ENCODE measurements around the gene TBC1D1.

- TF ChIP-seq POLR2AphosphoS5 (IDR thresholded peaks at IDR 0.05; ENCODE audit: low read depth) = no peak
- TF ChIP-seq CTCF (conservative IDR thresholded peaks at IDR 0.05; ENCODE audit: low read depth in 2 of 2) = peak in 1 of 2 experiments; percentile 53; a peak in 3 of 4 replicates
Measured at GRCh38 chr4:37936889-37937498, 46.1 kb downstream of the TBC1D1 start.

Measured in GM23338 (cell line).